ENCODE results near the gene OPA3. TPM values are rescaled to one million over a fixed set of nuclear protein-coding genes. Genes with fewer than 3 reads are reported as not detected.
"Not testable (repeated sequence)": the region's sequence is repeated elsewhere in the genome, so short reads cannot be mapped to it uniquely, and the experiment has no call there.

Gene OPA3
- total and polyA plus RNA-seq, 2 experiments from 2014 or later = 5.3 to 11.8 TPM

GRCh38 chr19:45512881-45513483 lies 71.6 kb downstream of the OPA3 start:
- DNase-seq = no peak
- Histone ChIP-seq H4K20me1 (ENCODE audit: insufficient read depth) (peaks cover 4% of the 10 kb centered on the region; the same call in 1 of the 2 replicates), H3K27ac (no peak overlapping the region), H3K4me3 (no peak overlapping the region), H3K79me2 (ENCODE audit: insufficient read depth) (peaks cover 96% of the 10 kb centered on the region), H3K4me2 (ENCODE audit: unreplicated experiment) (no peak overlapping the region), H2AFZ (no peak overlapping the region), H3K36me3 (ENCODE audit: low read depth) (peaks cover 1% of the 10 kb centered on the region; the same call in 1 of the 2 replicates), H3F3A (ENCODE audit: insufficient read depth) (no peaks in the 10 kb centered on the region; the same call in 1 of the 2 replicates), H3K27me3 (replicated peaks; ENCODE audit: insufficient read depth) (no peaks in the 10 kb centered on the region), H3K4me1 (ENCODE audit: insufficient read depth) (peaks cover 6% of the 10 kb centered on the region; the same call in 1 of the 2 replicates), H3K9ac (no peak overlapping the region), H3K9me2 (ENCODE audit: insufficient read depth) (no peaks in the 10 kb centered on the region), H3K9me3 (ENCODE audit: low read depth) (no peaks in the 10 kb centered on the region)
- in situ Hi-C loops (cut with MboI) = no loop called here
- TF ChIP-seq EZH2phosphoT487 (IDR thresholded peaks at IDR 0.05; ENCODE audit: insufficient read depth, low read depth) (no peak), EZH2 (IDR thresholded peaks at IDR 0.05; ENCODE audit: insufficient read depth, poor library complexity, severe bottlenecking) (no peak)
- WGBS, 2 experiments (ENCODE audit: low coverage in 1 of 2, low lambda C conversion rate in 2 of 2, missing lambda C conversion rate in 2 of 2) = 90 to 94% methylated on average over 6 of the region's 6 CpGs

DNA sequence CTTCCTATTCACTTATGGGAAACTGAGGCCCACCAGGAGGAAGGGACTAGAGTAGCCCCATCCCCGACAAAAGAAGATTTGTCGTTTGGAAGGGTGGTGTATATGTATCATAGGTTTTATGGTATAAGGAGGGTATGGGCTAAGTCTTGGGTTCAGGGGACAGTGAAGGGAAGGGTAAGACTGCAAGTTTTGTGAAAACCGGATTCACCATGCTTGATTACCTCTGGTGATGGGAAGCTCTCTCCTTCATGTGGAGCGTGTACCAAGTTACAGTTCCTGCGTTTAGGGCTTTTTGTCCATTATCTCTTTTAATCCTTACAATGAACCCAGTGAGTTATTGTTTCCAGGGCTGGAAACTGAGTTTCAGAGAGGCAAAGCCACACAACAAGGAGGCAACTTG lies 73.5 kb downstream of the OPA3 start:
- H3K4me2 ChIP-seq (ENCODE audit: unreplicated experiment) = no peak overlapping the region
- H3K4me1 ChIP-seq (ENCODE audit: insufficient read depth) = peaks cover 7% of the 10 kb centered on the region; the same call in 1 of the 2 replicates
- H3K36me3 ChIP-seq (ENCODE audit: low read depth) = no peaks in the 10 kb centered on the region
- H3K9me3 ChIP-seq (ENCODE audit: low read depth) = no peaks in the 10 kb centered on the region
- no peak overlapping the region for H3K27ac ChIP-seq
- H2AFZ ChIP-seq = no peak overlapping the region
- 97 to 98% methylated on average over 5 of the region's 5 CpGs for WGBS, 2 experiments (ENCODE audit: low coverage in 1 of 2, low lambda C conversion rate in 2 of 2, missing lambda C conversion rate in 2 of 2)
- peaks cover 4% of the 10 kb centered on the region; the same call in 1 of the 2 replicates for H4K20me1 ChIP-seq (ENCODE audit: insufficient read depth)
- no peaks in the 10 kb centered on the region for H3K27me3 ChIP-seq (replicated peaks; ENCODE audit: insufficient read depth)
- TF ChIP-seq EZH2 (IDR thresholded peaks at IDR 0.05; ENCODE audit: insufficient read depth, poor library complexity, severe bottlenecking) = no peak
- no peak for TF ChIP-seq EZH2phosphoT487 (IDR thresholded peaks at IDR 0.05; ENCODE audit: insufficient read depth, low read depth)
- DNase-seq = no peak
- H3F3A ChIP-seq (ENCODE audit: insufficient read depth) = peaks cover under 1% of the 10 kb centered on the region
- peaks cover 88% of the 10 kb centered on the region for H3K79me2 ChIP-seq (ENCODE audit: insufficient read depth)
- H3K9me2 ChIP-seq (ENCODE audit: insufficient read depth) = no peaks in the 10 kb centered on the region
- H3K9ac ChIP-seq = no peak overlapping the region
- in situ Hi-C loops (cut with MboI) = no loop called here
- H3K4me3 ChIP-seq = no peak overlapping the region

DNA sequence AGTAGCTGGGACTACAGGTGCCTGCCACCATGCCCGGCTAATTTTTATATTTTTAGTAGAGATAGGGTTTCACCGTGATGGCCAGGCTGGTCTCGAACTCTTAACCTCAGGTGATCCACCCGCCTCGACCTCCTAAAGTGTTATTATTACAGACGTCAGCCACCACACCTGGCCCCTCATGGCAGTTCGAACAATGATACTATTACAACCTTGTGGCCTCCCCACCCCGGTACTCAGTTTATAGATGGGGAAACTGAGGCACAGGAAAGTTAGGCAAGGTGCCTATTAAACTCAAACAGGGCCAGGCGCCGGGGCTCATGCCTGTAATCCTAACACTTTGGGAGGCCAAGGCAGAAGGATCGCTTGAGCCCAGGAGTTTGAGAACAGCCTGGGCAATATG lies 74.2 kb downstream of the OPA3 start:
- Histone ChIP-seq H3K4me1 (ENCODE audit: insufficient read depth) (peaks cover 14% of the 10 kb centered on the region), H3K79me2 (ENCODE audit: insufficient read depth) (peaks cover 81% of the 10 kb centered on the region)
- H3K9me2 ChIP-seq (ENCODE audit: insufficient read depth); H3F3A ChIP-seq (ENCODE audit: insufficient read depth); H3K27ac ChIP-seq; H4K20me1 ChIP-seq (ENCODE audit: insufficient read depth); H3K9me3 ChIP-seq (ENCODE audit: low read depth); H3K36me3 ChIP-seq (ENCODE audit: low read depth); H3K4me3 ChIP-seq; DNase-seq; H3K27me3 ChIP-seq (replicated peaks; ENCODE audit: insufficient read depth); H2AFZ ChIP-seq; in situ Hi-C loops (cut with MboI); H3K9ac ChIP-seq; H3K4me2 ChIP-seq (ENCODE audit: unreplicated experiment): not testable (repeated sequence)
- WGBS, 2 experiments (ENCODE audit: low coverage in 1 of 2, low lambda C conversion rate in 2 of 2, missing lambda C conversion rate in 2 of 2) = 88 to 90% methylated on average over 11 of the region's 11 CpGs

GRCh38 chr19:45509692-45510015 lies 74.9 kb downstream of the OPA3 start:
- H3K79me2 ChIP-seq (ENCODE audit: insufficient read depth) = peaks cover 74% of the 10 kb centered on the region
- H3K27ac ChIP-seq = 0 out of 2 replicates have a peak overlapping the region, but pooled peaks have one; percentile 22
- peak overlapping the region; percentile 99 for H3K4me3 ChIP-seq
- H3K27me3 ChIP-seq (replicated peaks; ENCODE audit: insufficient read depth) = no peaks in the 10 kb centered on the region
- 13% methylated on average over 3 of the region's 3 CpGs for WGBS, 2 experiments (ENCODE audit: low coverage in 1 of 2, low lambda C conversion rate in 2 of 2, missing lambda C conversion rate in 2 of 2)
- 0 out of 2 replicates have a peak overlapping the region, but pooled peaks have one; percentile 29 for H2AFZ ChIP-seq
- in situ Hi-C loops (cut with MboI) = no loop called here
- H3K36me3 ChIP-seq (ENCODE audit: low read depth) = no peaks in the 10 kb centered on the region
- peaks cover 15% of the 10 kb centered on the region for H3K4me1 ChIP-seq (ENCODE audit: insufficient read depth)
- no peaks in the 10 kb centered on the region for H4K20me1 ChIP-seq (ENCODE audit: insufficient read depth)
- TF ChIP-seq EZH2 (IDR thresholded peaks at IDR 0.05; ENCODE audit: insufficient read depth, poor library complexity, severe bottlenecking) (no peak), EZH2phosphoT487 (IDR thresholded peaks at IDR 0.05; ENCODE audit: insufficient read depth, low read depth) (no peak)
- H3F3A ChIP-seq (ENCODE audit: insufficient read depth) = peaks cover 15% of the 10 kb centered on the region
- DNase-seq = no peak
- H3K9me3 ChIP-seq (ENCODE audit: low read depth) = no peaks in the 10 kb centered on the region
- H3K4me2 ChIP-seq (ENCODE audit: unreplicated experiment) = peak overlapping the region; percentile 97
- H3K9me2 ChIP-seq (ENCODE audit: insufficient read depth) = no peaks in the 10 kb centered on the region
- H3K9ac ChIP-seq = peak overlapping the region; percentile 86
